Endothelial cell of umbilical vein (primary cell): Measurements from ENCODE around the gene GLP1R. TPM values are rescaled to one million over a fixed set of nuclear protein-coding genes. Genes with fewer than 3 reads are reported as not detected.

Experiments
- BruUV-seq: library from RNA; stranded (reverse); fragments of 400-500 nt; replicated peaks from 2 replicates; lab custom pipeline; 2021; lab: Mats Ljungman, UMichigan
- CTCF ChIA-PET: fragments of 300-600, 350-600 bp; sonication (Branson Sonifier 250); formaldehyde crosslinking; loops from one replicate; lab custom pipeline; 2021; ENCODE audit warnings: antibody characterized with exemption, inconsistent platforms; lab: Charles Lee
- POLR2A ChIA-PET: fragments of 300-600, 350-600 bp; sonication (Branson Sonifier 250); formaldehyde crosslinking; loops from one replicate; lab custom pipeline; 2021; ENCODE audit warnings: antibody characterized with exemption, inconsistent platforms; lab: Charles Lee
- DNase-seq: peaks from one replicate; pipeline ENCODE4 v3.0.0-alpha.2; 2011; ENCODE audit warnings: low read depth, low spot score
- FAIRE-seq: peaks from 2 replicates; lab custom pipeline; 2011; peaks lifted over from hg19 to GRCh38; lab: Jason Lieb, UNC
- H2AFZ ChIP-seq: 2 replicates; pipeline ENCODE4 v1.6.0; 2012; ENCODE audit warnings: low read depth, low read length, control low read depth, inconsistent platforms
- H3K27ac ChIP-seq: 2 replicates; pipeline ENCODE4 v1.5.1; 2011; ENCODE audit warnings: low read depth, mild to moderate bottlenecking, control low read depth, low read length, moderate library complexity; ENCODE audit not compliant: insufficient read depth
- H3K27me3 ChIP-seq, 2 experiments: 2 replicates each; pipeline versions ENCODE4 v1.6.0 to v1.6.1; 2011; ENCODE audit warnings: low read length in 2 of 2, mixed read lengths in 1 of 2; ENCODE audit not compliant: control insufficient read depth in 2 of 2, insufficient read depth in 2 of 2
- H3K36me3 ChIP-seq, 2 experiments: 2 replicates in 1 of 2; 3 replicates in 1 of 2; pipeline ENCODE4 v1.5.1; 2011; ENCODE audit warnings: low read length in 2 of 2, mild to moderate bottlenecking in 1 of 2, moderate library complexity in 1 of 2; ENCODE audit not compliant: control insufficient read depth in 2 of 2, insufficient read depth in 2 of 2; ENCODE audit errors: extremely low read depth in 1 of 2
- H3K4me1 ChIP-seq: 3 replicates; pipeline ENCODE4 v1.5.1; 2011; ENCODE audit warnings: mild to moderate bottlenecking, low read length; ENCODE audit not compliant: control insufficient read depth, insufficient read depth; ENCODE audit errors: extremely low read depth
- H3K4me2 ChIP-seq: 2 replicates; pipeline ENCODE4 v1.6.1; 2011; ENCODE audit warnings: low read length, control low read depth, mixed read lengths; ENCODE audit not compliant: insufficient read depth
- H3K4me3 ChIP-seq, 3 experiments: fragments of 200-600 bp in 1 of 3; sonication (generic), shearing (Covaris generic) in 1 of 3; replicated peaks in 1 of 3; 2 replicates each; pipeline ENCODE4 v1.5.1; 2011 to 2016; ENCODE audit warnings: control low read depth in 3 of 3, low read length in 3 of 3, mild to moderate bottlenecking in 2 of 3, inconsistent platforms in 1 of 3, low read depth in 1 of 3, moderate library complexity in 1 of 3; ENCODE audit not compliant: insufficient read depth in 1 of 3
- H3K79me2 ChIP-seq: 2 replicates; pipeline ENCODE4 v1.6.0; 2012; ENCODE audit warnings: low read length, inconsistent platforms; ENCODE audit not compliant: control insufficient read depth, insufficient read depth
- H3K9ac ChIP-seq: replicated peaks from 2 replicates; pipeline ENCODE3; 2011; ENCODE audit warnings: low read length, control low read depth; ENCODE audit not compliant: insufficient read depth; ENCODE audit errors: extremely low read depth
- H3K9me1 ChIP-seq: replicated peaks from 3 replicates; pipeline ENCODE4 v1.6.0; 2011; ENCODE audit warnings: mild to moderate bottlenecking, low read length; ENCODE audit not compliant: control insufficient read depth, insufficient read depth; ENCODE audit errors: extremely low read depth
- H3K9me3 ChIP-seq: replicated peaks from 2 replicates; pipeline ENCODE4 v1.5.1; 2012; ENCODE audit warnings: low read length, inconsistent platforms; ENCODE audit not compliant: control insufficient read depth, insufficient read depth
- H4K20me1 ChIP-seq: replicated peaks from 2 replicates; pipeline ENCODE3; 2011; ENCODE audit warnings: mild to moderate bottlenecking, low read length; ENCODE audit not compliant: control insufficient read depth, insufficient read depth; ENCODE audit errors: extremely low read depth
- EZH2 ChIP-seq: IDR thresholded peaks from 2 replicates; pipeline ENCODE4 v1.6.1; 2012; ENCODE audit warnings: borderline replicate concordance, low read depth, mild to moderate bottlenecking, moderate library complexity, low read length, inconsistent platforms; ENCODE audit not compliant: severe bottlenecking
- FOS ChIP-seq: IDR thresholded peaks from 2 replicates; pipeline ENCODE4 v1.6.1; 2011; ENCODE audit warnings: mild to moderate bottlenecking, low read length, moderate library complexity, borderline replicate concordance; ENCODE audit not compliant: insufficient read depth
- GATA2 ChIP-seq: IDR thresholded peaks from 2 replicates; pipeline ENCODE4 v1.7.0; 2011; ENCODE audit warnings: low read depth, mild to moderate bottlenecking, moderate library complexity, mixed read lengths, low read length; ENCODE audit not compliant: insufficient read length, insufficient read depth
- JUN ChIP-seq: IDR thresholded peaks from 2 replicates; pipeline ENCODE4 v1.6.1; 2011; ENCODE audit warnings: borderline replicate concordance, low read depth; ENCODE audit not compliant: insufficient read length, insufficient read depth
- MYC ChIP-seq: IDR thresholded peaks from one replicate; pipeline ENCODE4 v1.6.1; 2011; ENCODE audit warnings: mild to moderate bottlenecking, low read depth, low read length
- POLR2A ChIP-seq: IDR thresholded peaks from 2 replicates; pipeline ENCODE4 v1.6.1; 2012; ENCODE audit warnings: low read depth, mild to moderate bottlenecking, control low read depth, low read length
- POLR2AphosphoS5 ChIP-seq: IDR thresholded peaks from 2 replicates; pipeline ENCODE4 v1.6.1; 2012; ENCODE audit warnings: low read depth, mild to moderate bottlenecking, control low read depth, low read length, moderate library complexity; ENCODE audit not compliant: insufficient read depth
- dilution Hi-C: fragments of 300-500 bp; cut with MboI; formaldehyde crosslinking; loops from one replicate; pipeline ENCODE4 v1.15.0; 2019; ENCODE audit warnings: low sequenced_read_pairs; ENCODE audit not compliant: extremely low pct_ligation_motif_present
- intact Hi-C: fragments of 100-400 bp; cut with micrococcal nuclease; formaldehyde crosslinking; loops from one replicate; pipeline ENCODE4 v1.10.0; 2022
- polyA plus RNA-seq, 4 experiments: library from polyadenylated mRNA; depleted of rRNA in 3 of 4; stranded (reverse) in 3 of 4; unstranded in 1 of 4; fragments of >200 nt; gene quantifications; 2 replicates each; pipeline versions ENCODE4 v1.2.1 to v1.2.3, GENCODE V29; 2011 to 2012; ENCODE audit warnings: missing spikeins in 1 of 4
- total RNA-seq: library from RNA; stranded (reverse); gene quantifications from 2 replicates; pipeline ENCODE4 v1.2.3, GENCODE V29; 2021
- TF ChIP-seq, protein P1 (sequence below), 2 donors: IDR thresholded peaks; 1 replicate in 1 of 2; 2 replicates in 1 of 2; pipeline ENCODE4 v1.5.1; 2011; ENCODE audit warnings: low read length in 2 of 2, mild to moderate bottlenecking in 2 of 2, moderate library complexity in 2 of 2, control low read depth in 1 of 2, inconsistent platforms in 1 of 2, low read depth in 1 of 2; ENCODE audit not compliant: insufficient read depth in 1 of 2; ENCODE audit errors: extremely low read depth in 1 of 2
- TF ChIP-seq, protein P2 (sequence below): IDR thresholded peaks from 2 replicates; pipeline ENCODE4 v1.6.1; 2011; ENCODE audit not compliant: insufficient read depth, insufficient read length

GLP1R gene
- total and polyA plus RNA-seq, 2 donors (not counting 3 experiments of a cell fraction or from before 2014, with no cell fraction given): not detected

DNA sequence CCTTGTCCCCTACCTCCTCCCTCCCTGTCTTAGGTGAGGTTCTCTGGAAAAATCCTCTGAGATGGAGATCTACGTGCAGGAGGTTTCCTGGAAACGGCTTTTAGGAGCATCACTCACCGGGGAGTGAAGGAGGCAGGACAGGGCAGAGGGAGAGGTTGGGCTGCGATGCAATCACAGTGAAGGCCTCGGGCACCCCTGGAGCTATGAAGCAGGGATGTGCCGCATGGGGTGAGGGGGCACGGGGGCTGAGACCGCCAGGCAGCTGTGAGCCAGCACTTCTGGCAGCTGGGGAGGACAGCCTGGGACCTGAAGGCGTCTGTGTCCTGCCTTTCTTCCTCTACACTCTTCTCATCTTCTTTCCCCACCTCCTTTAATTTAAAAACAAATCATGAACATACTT, 12.9 kb upstream of the GLP1R start:
- intact Hi-C loops (no loop called here), dilution Hi-C loops (no loop called here)
- Histone ChIP-seq H3K79me2 (no peaks in the 10 kb centered on the region), H4K20me1 (no peaks in the 10 kb centered on the region), H3K4me3 (no peak overlapping the region), H3K9me3 (no peaks in the 10 kb centered on the region), H3K4me2 (no peak overlapping the region), H3K9me1 (no peaks in the 10 kb centered on the region), H2AFZ (no peak overlapping the region), H3K27me3 (peaks cover 2 to 9% of the 10 kb centered on the region in 2 experiments), H3K9ac (no peak overlapping the region), H3K27ac (no peak overlapping the region), H3K36me3 (no peaks in the 10 kb centered on the region), H3K4me1 (no peaks in the 10 kb centered on the region)
- FAIRE-seq (no peak), DNase-seq (no peak)
- CTCF ChIA-PET: no interaction called here
- TF ChIP-seq, protein P1, sequence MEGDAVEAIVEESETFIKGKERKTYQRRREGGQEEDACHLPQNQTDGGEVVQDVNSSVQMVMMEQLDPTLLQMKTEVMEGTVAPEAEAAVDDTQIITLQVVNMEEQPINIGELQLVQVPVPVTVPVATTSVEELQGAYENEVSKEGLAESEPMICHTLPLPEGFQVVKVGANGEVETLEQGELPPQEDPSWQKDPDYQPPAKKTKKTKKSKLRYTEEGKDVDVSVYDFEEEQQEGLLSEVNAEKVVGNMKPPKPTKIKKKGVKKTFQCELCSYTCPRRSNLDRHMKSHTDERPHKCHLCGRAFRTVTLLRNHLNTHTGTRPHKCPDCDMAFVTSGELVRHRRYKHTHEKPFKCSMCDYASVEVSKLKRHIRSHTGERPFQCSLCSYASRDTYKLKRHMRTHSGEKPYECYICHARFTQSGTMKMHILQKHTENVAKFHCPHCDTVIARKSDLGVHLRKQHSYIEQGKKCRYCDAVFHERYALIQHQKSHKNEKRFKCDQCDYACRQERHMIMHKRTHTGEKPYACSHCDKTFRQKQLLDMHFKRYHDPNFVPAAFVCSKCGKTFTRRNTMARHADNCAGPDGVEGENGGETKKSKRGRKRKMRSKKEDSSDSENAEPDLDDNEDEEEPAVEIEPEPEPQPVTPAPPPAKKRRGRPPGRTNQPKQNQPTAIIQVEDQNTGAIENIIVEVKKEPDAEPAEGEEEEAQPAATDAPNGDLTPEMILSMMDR (IDR thresholded peaks at IDR 0.05; ENCODE audit: extremely low read depth in 1 of 2, insufficient read depth in 1 of 2, low read depth in 1 of 2, low read length in 2 of 2): no peak
- no peak for TF ChIP-seq JUN
- no peak for TF ChIP-seq POLR2AphosphoS5
- no peak for TF ChIP-seq MYC
- TF ChIP-seq POLR2A: no peak
- TF ChIP-seq FOS: no peak
- TF ChIP-seq, protein P2, sequence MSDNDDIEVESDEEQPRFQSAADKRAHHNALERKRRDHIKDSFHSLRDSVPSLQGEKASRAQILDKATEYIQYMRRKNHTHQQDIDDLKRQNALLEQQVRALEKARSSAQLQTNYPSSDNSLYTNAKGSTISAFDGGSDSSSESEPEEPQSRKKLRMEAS: no peak
- TF ChIP-seq EZH2: no peak
- TF ChIP-seq GATA2: no peak
- POLR2A ChIA-PET: no interaction called here
- BruUV-seq: no TSS peak
